Measurements from ENCODE around the gene RIT2. TPM values are rescaled to one million over a fixed set of nuclear protein-coding genes. Genes with fewer than 3 reads are reported as not detected.

The RIT2 gene
- total and polyA plus RNA-seq, 2 of the 4 experiments (the other 2 are of a cell fraction) = not detected

DNA sequence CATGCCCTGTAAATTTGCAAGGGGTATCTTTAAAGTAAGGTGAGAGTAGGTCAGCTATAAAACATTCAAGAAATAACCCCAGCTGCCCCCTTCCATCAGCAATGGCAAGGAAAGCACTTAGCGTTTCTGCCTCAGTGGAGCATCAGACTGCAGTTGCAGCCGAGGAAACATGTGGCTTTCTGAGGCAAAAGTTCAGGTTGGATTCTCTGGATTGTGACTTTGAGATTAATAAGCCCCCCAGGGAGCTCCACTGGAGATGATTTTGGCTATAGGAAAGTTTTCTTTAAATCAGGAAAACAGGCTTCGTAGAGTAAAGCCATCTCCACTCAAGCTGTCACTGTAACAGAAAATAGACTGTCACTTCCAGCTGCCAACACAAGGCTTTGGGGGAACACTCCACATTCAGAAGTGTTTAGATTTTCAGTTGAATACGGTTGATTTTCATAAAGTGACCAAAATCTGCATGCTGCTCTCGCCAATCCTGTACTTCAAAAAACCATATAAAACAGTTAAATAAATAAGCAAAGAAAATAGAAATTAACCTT lies 15.3 kb upstream of the RIT2 start:
- H2AFZ ChIP-seq (replicated peaks; ENCODE audit: low read length, poor library complexity) = no peak overlapping the region
- H2AK5ac ChIP-seq (ENCODE audit: low read depth, low read length) = no peak overlapping the region
- ATAC-seq (ENCODE audit: low read depth) (no peak), DNase-seq (no peak)
- H3K4me3 ChIP-seq (ENCODE audit: insufficient read depth, low read depth, low read length) = no peak overlapping the region
- H2BK120ac ChIP-seq (ENCODE audit: low read depth, low read length) = no peak overlapping the region
- ChIA-PET CTCF (no interaction called here), POLR2A (ENCODE audit: unreplicated experiment) (no interaction called here)
- H3K56ac ChIP-seq (ENCODE audit: extremely low read depth, insufficient read depth, low read length) = no peak overlapping the region
- TF ChIP-seq RCOR1 (IDR thresholded peaks at IDR 0.05; ENCODE audit: insufficient replicate concordance, low read length) = no peak
- no peak for TF ChIP-seq NFE2L2 (IDR thresholded peaks at IDR 0.05; ENCODE audit: low read depth, low read length)
- no peak for TF ChIP-seq RAD21 (IDR thresholded peaks at IDR 0.05; ENCODE audit: low read length)
- TF ChIP-seq, protein P1, sequence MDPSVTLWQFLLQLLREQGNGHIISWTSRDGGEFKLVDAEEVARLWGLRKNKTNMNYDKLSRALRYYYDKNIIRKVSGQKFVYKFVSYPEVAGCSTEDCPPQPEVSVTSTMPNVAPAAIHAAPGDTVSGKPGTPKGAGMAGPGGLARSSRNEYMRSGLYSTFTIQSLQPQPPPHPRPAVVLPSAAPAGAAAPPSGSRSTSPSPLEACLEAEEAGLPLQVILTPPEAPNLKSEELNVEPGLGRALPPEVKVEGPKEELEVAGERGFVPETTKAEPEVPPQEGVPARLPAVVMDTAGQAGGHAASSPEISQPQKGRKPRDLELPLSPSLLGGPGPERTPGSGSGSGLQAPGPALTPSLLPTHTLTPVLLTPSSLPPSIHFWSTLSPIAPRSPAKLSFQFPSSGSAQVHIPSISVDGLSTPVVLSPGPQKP (IDR thresholded peaks at IDR 0.05; ENCODE audit: borderline replicate concordance, low read depth, low read length) = no peak
- no peak overlapping the region for H2BK5ac ChIP-seq (ENCODE audit: low read depth, low read length, poor library complexity, severe bottlenecking)
- H3K27me3 ChIP-seq (ENCODE audit: control insufficient read depth, insufficient read depth, low read length) = no peaks in the 10 kb centered on the region
- H3K14ac ChIP-seq (replicated peaks; ENCODE audit: low read depth, low read length) = no peak overlapping the region
- no TSS peak for BruUV-seq (replicated peaks)
- H3K79me1 ChIP-seq (ENCODE audit: low read depth in 1 of 2, low read length in 2 of 2) = no peaks in the 10 kb centered on the region
- H4K8ac ChIP-seq (ENCODE audit: low read depth in 2 of 2, low read length in 2 of 2) = no peak overlapping the region
- H3K4me1 ChIP-seq (ENCODE audit: control insufficient read depth, insufficient read depth, low read length) = no peaks in the 10 kb centered on the region
- in situ Hi-C loops (cut with MboI; ENCODE audit: low sequenced_read_pairs) (no loop called here), dilution Hi-C loops (cut with HindIII; ENCODE audit: low sequenced_read_pairs, unreplicated experiment) (no loop called here), intact Hi-C loops (cut with micrococcal nuclease) (no loop called here)
- H3K9ac ChIP-seq (ENCODE audit: low read depth, low read length) = no peak overlapping the region
- peaks cover 9% of the 10 kb centered on the region for H3K9me3 ChIP-seq (ENCODE audit: control insufficient read depth, insufficient read depth, low read length)
- H3K4ac ChIP-seq (ENCODE audit: low read depth, low read length) = no peak overlapping the region
- WGBS, 2 experiments (ENCODE audit: extremely low coverage in 2 of 2, insufficient read length in 1 of 2) = no CpG with 5 or more reads among the region's 5 CpGs
- no peak overlapping the region for H3K27ac ChIP-seq (ENCODE audit: insufficient read depth, low read length)
- H3K9me1 ChIP-seq (ENCODE audit: insufficient read depth, low read length) = no peaks in the 10 kb centered on the region
- H2BK15ac ChIP-seq (ENCODE audit: low read depth, low read length) = no peak overlapping the region
- H4K91ac ChIP-seq (ENCODE audit: insufficient read depth, low read depth, low read length) = no peak overlapping the region
- H4K20me1 ChIP-seq (ENCODE audit: insufficient read depth, low read length) = no peaks in the 10 kb centered on the region
- no peak overlapping the region for H3K18ac ChIP-seq (ENCODE audit: low read depth, low read length)
- no peak overlapping the region for H4K5ac ChIP-seq (ENCODE audit: low read depth, low read length)
- no peak overlapping the region for H3K4me2 ChIP-seq (ENCODE audit: low read depth, low read length)
- H2AK9ac ChIP-seq (replicated peaks; ENCODE audit: low read depth, low read length, poor library complexity) = no peak overlapping the region
- no peak overlapping the region for H3K23ac ChIP-seq (ENCODE audit: low read depth, low read length)
- no peaks in the 10 kb centered on the region for H3K36me3 ChIP-seq (ENCODE audit: control insufficient read depth, insufficient read depth, low read length)
- no peak overlapping the region for H2BK20ac ChIP-seq (ENCODE audit: low read depth, low read length)
